SH-SY5Y (cell line): ENCODE measurements around the gene MAD2L1BP.

ENCODE experiments used
- GATA2 ChIP-seq: IDR thresholded peaks from 2 replicates; pipeline ENCODE4 v1.6.1; 2011; ENCODE audit warnings: mild to moderate bottlenecking, low read depth, low read length
- GATA3 ChIP-seq: IDR thresholded peaks from 2 replicates; pipeline ENCODE4 v1.6.1; 2011; ENCODE audit warnings: low read depth, mild to moderate bottlenecking, low read length, moderate library complexity

GRCh38 chr6:43657221-43657802 is 21.7 kb downstream of the MAD2L1BP start:
- no peak for TF ChIP-seq GATA3
- TF ChIP-seq GATA2 = no peak
